SW 1271 (cell line): ENCODE data around the gene NMRK2.

Source experiments
- DNase-seq, 2 experiments: peaks; one replicate each; lab custom pipeline; 2025; lab: John Stamatoyannopoulos, UW

NMRK2 gene

DNA sequence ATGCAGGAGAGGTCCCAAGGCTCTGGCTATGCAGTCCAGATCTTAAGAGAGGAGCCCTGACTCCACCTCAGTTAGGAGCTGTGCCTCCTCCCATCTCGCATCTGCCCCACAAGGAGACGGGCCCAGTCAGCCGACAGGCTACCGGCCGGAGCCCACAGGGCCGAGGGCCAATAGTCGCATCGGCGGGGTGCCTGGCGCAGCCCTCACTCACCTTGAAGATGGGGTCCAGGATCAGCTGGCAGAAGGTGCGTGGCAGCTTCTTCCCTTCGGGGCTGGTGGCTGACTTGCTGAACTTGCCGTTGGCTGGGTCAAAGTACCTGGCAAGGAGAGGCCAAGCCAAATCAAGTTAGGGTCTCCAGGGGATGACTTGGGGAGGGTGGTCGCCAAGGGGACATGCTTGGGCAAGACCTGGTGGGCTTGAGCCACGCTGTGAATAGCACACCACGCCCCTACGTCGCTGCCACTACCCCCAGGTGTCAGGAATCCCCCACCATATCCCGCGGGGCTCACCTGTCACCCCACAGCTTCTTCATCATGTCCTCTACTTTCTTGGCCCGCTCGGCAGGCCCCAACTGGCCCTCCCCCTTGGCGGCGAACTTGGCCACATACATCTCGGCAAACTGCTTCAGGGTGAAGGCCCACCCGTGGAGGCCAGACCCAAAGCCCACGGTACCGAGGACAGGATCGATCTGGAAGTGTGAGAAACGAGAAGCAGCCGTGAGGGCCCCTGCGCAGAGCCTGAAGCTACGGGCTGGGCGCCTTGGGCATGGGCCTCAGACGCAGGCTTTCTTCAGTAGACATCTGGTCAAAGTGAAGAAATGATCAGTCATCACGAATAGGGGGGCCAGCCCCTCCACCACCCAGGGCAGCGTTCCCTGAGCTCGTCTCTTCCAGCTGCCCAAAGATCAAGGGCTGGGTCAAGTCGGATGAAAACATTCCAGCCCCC, 49.1 kb downstream of the NMRK2 start:
- no peak for DNase-seq

DNA sequence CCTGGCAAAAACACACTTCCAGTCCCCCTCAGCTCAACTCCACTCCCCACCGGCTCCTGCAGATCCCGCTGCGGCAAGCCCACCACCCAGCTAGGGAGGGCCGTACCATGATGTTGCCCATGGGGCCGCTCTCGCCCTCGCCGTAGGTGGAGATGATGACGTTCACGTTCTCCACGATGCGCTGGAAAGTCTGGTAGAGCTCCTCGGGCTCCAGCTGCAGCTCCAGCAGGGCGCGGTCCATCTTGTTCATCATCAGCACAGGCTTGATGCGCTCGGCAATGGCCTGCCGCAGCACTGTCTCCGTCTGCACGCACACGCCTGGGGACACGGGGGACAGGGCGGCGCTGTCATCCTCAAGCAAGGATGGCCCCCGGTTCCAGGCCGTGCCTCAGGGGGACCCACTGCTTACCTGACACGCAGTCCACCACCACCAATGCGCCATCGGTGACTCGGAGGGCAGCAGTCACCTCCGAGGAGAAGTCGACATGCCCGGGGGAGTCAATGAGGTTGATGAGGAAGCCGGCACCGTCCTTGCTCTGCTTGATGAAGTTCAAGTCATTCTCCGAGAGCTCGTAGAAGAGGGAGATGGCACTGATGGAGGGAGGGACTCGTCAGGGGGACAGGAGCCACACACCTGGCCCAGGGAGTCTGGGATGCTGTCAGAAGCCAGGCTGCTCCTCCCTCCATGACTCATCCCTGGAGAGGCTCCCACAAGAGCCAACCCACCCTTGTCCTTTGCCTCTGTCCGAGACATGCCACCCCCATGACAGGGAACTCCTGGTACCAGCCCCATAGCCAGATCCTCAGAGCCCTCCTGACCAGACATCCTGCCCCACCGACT, 50.1 kb downstream of the NMRK2 start:
- DNase-seq, result no peak

DNA sequence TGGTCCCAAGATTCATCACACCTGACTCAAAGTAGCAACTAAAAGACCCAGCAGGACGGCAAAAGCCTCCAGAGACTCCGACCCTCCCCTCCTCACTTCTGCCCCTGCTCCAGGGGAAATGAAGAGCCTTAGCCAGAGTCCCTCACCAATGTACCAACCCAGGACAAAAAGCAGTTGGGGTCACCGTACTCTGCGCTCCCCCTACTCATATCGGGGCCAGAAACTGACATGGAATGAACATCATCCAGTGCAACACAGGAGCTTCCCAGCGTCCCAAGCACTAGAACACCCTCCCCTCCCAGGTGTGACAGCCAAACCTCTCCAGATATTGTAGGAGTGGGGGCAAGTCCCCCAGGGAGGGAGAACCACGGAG, 50.7 kb downstream of the NMRK2 start:
- no peak for DNase-seq

DNA sequence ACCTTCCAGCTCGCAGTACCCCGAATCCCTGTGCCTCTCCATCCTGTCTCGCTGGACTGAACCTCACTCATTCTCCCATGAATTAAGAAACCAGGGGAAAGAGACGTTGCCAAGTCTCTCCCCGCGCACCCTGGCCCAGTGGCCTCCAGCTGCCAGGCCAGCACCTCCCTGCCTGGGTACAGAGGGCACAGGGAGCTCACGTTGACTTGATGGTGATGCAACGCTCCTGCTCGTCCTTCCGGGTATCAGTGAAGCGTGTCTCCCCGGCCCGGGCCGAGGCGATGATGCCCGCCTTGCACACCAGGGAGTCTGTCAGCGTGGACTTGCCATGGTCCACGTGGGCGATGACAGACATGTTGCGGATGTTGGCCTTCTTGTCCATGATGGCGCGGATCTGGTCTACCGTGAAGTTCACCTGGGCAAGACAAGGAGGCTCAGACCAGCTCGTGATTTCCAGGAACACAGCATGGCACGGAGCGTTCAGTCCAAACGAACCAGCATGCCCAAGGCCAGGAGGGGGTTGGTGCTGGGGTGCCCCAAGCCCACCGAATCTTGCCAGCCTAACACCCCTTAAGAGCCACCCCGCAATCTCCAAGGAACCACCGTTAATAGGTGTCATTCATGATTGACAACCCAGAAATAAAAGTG, 51.2 kb downstream of the NMRK2 start:
- no peak for DNase-seq

DNA sequence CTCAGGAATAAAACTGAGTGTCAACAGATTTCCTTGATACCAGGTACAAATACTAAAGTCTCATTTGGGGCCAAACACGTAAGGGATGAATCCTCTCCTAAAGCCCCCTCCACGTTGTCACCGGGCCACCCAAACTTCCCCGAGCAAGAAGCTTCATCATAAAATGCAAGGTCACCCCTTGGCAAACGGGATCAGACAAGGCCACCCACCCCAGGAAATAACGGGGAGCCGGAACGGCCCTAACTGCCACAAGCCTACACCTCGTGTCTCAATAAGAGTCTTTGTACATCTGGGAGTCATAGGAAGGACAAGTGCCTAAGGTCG, 51.7 kb downstream of the NMRK2 start:
- DNase-seq, result no peak

DNA sequence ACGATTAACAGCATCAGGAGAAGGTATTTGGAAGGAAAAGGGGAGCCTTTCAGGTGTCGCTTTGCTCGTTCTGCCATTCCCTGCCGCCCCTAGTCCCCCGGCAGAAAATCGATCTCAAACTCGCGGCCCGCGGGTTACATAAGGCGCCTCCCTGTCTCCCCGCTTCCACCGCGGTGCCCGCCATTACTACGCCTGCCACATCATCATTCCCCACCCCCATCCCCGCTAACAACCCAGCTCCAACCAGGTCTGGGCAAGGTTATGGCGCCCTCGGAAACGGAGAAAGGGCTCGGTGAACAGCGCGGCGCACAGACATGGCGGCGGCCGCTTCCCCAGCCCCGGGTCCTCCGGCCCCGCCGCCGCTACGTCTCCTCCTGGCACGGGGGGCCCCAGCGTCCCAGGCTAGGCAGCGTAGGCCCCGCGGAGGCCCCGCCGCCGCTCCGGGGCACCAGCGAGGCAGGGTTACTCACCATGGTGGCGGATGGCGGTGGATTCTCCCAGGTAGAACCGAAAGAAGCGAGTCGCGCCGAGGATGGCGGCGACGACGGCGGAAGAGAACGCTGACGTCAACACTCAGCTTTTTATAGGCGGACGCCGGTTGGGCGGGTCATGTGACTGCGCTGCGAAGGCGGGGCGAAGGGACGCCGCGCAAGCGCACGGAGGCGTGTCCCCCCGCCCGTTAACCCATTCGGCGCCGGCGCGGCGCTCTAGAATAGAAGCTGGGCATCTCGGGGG, 52.2 kb downstream of the NMRK2 start, which contains the start of gene EEF2:
Gene EEF2, minus strand, starts transcription at position 556 of the 735 bp plus-strand sequence. Its CDS starts 83 bp downstream, at position 473.
- peak in 1 of 2 experiments; percentile 73 for DNase-seq

DNA sequence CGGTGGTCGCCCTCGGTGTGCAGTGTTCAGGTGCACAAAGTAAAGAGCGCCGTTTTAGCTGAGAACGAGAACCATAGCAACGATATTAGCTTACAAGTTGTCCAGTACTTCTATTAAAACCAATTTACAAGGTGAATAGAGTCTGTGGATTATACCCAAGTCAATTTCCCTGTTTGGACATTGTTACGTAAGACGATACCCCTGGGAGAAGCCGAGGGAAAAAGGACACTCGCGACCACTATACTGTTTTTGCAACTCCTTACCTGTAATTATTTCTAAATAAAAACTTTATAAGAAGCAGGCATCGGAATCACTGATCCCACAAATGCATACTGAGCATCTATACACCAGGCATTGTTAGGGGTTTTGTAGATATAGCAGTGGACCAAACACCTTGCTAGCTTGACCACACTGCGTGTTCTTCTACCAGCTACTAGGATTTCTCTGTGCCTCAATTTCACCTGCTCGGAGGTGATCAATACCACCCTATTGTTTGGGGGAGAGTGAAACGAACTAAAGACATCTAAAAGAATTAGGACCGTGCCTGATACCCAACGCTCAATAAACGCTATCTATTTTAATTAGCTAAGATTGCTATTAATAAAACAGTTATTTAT, 52.9 kb downstream of the NMRK2 start:
- DNase-seq, result no peak

DNA sequence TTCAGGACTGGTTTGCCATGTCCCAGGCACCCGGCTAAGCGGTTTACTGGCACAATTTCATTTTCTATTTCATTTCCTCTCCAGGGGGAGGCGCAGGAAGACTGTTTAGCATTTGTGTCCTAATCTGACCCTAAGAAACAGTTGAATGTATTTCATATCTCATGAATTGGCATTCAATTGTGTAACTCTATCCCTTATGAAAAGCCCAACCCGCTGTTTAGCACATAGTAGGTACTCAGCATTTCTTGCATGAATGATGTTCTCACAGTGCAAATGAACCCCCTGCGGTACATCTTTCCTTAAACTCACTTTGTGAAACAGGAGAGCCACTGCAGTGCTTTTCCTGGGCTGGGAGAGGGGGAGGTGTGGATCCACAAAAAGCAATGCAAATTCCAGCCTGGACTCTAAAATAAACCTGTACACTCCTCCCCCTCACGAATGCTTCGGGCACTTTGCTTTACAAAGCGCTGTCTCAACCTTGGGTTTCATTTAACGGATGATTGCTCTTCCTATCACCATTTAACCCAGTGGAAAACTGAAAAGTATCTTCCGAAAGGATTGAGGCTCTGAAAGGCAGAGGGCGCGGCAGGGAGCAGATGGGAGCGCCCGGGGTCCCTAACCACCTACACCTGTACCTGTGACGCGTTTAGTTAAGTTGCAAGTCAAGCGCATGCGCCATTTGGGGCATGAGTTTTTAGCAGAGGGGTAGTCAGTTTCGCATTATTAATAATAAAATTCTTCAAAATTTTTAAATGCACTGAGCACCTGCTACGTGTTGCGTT, 53.6 kb downstream of the NMRK2 start:
- peak; percentile 19 to 84 for DNase-seq

DNA sequence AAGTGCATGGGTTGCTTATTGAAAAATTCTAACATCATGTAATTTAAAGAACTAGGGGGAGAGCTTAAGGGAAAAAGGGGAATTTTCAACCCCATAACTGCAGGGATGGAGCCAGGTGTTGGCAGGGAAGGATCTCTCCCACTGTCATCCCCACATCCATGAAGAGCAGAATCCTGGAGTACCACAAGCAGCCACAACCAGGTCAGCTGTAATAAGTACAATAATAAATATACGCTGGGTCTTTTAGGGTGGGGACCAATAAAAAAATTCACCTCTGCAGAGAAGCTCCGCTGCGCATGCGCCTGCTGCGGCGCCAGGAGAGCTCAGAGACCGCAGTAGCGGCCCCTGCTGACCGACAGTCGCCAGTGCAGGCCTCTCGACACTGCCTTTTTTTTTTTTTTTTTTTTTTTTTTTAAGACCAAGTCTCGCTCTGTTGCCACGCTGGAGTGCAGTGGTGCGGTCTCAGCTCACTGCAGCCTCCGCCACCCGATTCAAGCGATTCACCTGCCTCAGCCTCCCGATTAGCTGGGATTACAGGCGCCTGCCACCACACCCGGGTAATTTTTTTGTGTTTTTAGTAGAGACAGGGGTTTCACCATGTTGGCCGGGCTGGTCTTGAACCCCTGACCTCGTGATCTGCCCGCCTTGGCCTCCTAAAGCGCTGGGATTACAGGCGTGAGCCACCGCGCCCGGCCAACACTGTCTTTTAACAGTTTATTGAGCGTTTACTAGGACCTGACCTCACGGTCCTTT, 54.9 kb downstream of the NMRK2 start:
- DNase-seq, result peak; percentile 26 to 84

DNA sequence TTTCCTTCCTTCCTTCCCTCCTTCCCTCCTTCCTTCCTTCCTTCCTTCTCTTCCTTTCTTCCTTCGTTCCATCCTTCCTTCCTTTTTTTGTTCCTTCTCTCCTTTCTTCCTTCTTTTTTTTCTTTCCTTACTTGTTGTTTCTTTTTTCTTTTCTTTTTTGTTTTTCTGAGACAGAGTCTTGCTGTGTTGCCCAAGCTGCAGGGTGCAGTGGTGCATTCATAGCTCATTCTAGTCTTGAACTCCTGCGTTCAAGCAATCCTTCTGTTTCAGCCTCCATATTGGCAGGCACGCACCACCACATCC, 57.9 kb downstream of the NMRK2 start:
- no peak for DNase-seq
